ENCODE measurements around the gene COP1. TPM values are rescaled to one million over a fixed set of nuclear protein-coding genes. Genes with fewer than 3 reads are reported as not detected.
A peak's percentile ranks its signal among the peaks of the same experiment; 100 is the strongest.
"Not testable (repeated sequence)": the region's sequence is repeated elsewhere in the genome, so short reads cannot be mapped to it uniquely, and the experiment has no call there.

Gene COP1
- total and polyA plus RNA-seq, 8 donors = 12.3 to 33.1 (median 20.5) TPM

GRCh38 chr1:176022574-176022973 lies 184.5 kb downstream of the COP1 start:
- Histone ChIP-seq H3K4me3 (no peak overlapping the region), H3K36me3 (peaks cover 0 to 5% (median 0%) of the 10 kb centered on the region in 3 donors), H3K27me3 (no peaks in the 10 kb centered on the region), H3K9me3 (no peaks in the 10 kb centered on the region), H3K27ac (no peak overlapping the region), H3K4me1 (peaks cover 0 to 9% (median 0%) of the 10 kb centered on the region in 3 donors)
- FAIRE-seq = no peak
- intact Hi-C loops (cut with DNase I) = no loop called here
- no peak for DNase-seq
- TF ChIP-seq, protein P1, sequence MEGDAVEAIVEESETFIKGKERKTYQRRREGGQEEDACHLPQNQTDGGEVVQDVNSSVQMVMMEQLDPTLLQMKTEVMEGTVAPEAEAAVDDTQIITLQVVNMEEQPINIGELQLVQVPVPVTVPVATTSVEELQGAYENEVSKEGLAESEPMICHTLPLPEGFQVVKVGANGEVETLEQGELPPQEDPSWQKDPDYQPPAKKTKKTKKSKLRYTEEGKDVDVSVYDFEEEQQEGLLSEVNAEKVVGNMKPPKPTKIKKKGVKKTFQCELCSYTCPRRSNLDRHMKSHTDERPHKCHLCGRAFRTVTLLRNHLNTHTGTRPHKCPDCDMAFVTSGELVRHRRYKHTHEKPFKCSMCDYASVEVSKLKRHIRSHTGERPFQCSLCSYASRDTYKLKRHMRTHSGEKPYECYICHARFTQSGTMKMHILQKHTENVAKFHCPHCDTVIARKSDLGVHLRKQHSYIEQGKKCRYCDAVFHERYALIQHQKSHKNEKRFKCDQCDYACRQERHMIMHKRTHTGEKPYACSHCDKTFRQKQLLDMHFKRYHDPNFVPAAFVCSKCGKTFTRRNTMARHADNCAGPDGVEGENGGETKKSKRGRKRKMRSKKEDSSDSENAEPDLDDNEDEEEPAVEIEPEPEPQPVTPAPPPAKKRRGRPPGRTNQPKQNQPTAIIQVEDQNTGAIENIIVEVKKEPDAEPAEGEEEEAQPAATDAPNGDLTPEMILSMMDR (IDR thresholded peaks at IDR 0.05) = no peak
- ATAC-seq = no peak
- WGBS, 2 donors = 78 to 96% methylated on average over 3 of the region's 3 CpGs

- no peak overlapping the region for H3K4me3 ChIP-seq
- intact Hi-C loops (cut with DNase I) = no loop called here
- no peak overlapping the region for H3K27ac ChIP-seq
- DNase-seq (no peak), FAIRE-seq (no peak), ATAC-seq (no peak)
- no peaks in the 10 kb centered on the region for H3K9me3 ChIP-seq
- TF ChIP-seq, protein P1 (IDR thresholded peaks at IDR 0.05) = no peak
- H3K36me3 ChIP-seq = no peaks in the 10 kb centered on the region
- 92 to 97% methylated on average over 4 of the region's 4 CpGs for WGBS, 2 donors
- no peaks in the 10 kb centered on the region for H3K4me1 ChIP-seq
- no peaks in the 10 kb centered on the region for H3K27me3 ChIP-seq
Observed at GRCh38 chr1:176017722-176018121, 189.4 kb downstream of the COP1 start.

- ATAC-seq (no peak), FAIRE-seq (no peak), DNase-seq (no peak)
- no peak overlapping the region for H3K4me3 ChIP-seq
- H3K27ac ChIP-seq = no peak overlapping the region
- TF ChIP-seq, protein P1 (IDR thresholded peaks at IDR 0.05) = no peak
- no peaks in the 10 kb centered on the region for H3K27me3 ChIP-seq
- no peaks in the 10 kb centered on the region for H3K36me3 ChIP-seq
- WGBS, 2 donors = 94 to 96% methylated on average over 2 of the region's 2 CpGs
- H3K4me1 ChIP-seq = no peaks in the 10 kb centered on the region
- H3K9me3 ChIP-seq = no peaks in the 10 kb centered on the region
- intact Hi-C loops (cut with DNase I) = no loop called here
Observed at GRCh38 chr1:176009951-176010350, 197.1 kb downstream of the COP1 start.

DNA sequence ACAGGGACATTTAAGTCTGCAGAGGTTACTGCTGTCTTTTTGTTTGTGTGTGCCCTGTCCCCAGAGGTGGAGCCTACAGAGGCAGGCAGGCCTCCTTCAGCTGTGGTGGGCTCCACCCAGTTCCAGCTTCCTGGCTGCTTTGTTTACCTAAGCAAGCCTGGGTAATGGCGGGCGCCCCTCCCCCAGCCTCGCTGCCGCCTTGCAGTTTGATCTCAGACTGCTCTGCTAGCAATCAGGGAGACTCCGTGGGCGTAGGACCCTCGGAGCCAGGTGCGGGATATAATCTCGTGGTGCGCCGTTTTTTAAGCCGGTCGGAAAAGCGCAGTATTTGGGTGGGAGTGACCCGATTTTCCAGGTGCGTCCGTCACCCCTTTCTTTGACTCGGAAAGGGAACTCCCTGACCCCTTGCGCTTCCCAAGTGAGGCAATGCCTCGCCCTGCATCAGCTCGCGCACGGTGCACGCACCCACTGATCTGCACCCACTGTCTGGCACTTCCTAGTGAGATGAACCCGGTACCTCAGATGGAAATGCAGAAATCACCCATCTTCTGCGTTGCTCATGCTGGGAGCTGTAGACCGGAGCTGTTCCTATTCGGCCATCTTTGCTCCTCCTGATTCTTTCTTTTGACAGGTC lies 199.2 kb downstream of the COP1 start:
- intact Hi-C loops (cut with DNase I); H3K27ac ChIP-seq; H3K36me3 ChIP-seq; ATAC-seq; H3K27me3 ChIP-seq; H3K9me3 ChIP-seq; H3K4me3 ChIP-seq; H3K4me1 ChIP-seq; FAIRE-seq: not testable (repeated sequence)
- 98% methylated on average over 25 to 28 of the region's 28 CpGs for WGBS, 2 donors
- peak in 1 of 6 donors; percentile 16 for DNase-seq

GRCh38 chr1:175994660-175995059 lies 212.4 kb downstream of the COP1 start:
- H3K4me3 ChIP-seq; H3K27ac ChIP-seq; DNase-seq; H3K36me3 ChIP-seq; H3K9me3 ChIP-seq; FAIRE-seq; intact Hi-C loops (cut with DNase I); H3K27me3 ChIP-seq; H3K4me1 ChIP-seq; ATAC-seq: not testable (repeated sequence)
- WGBS, 2 donors = 100% methylated on average over 1 of the region's 1 CpG

GRCh38 chr1:175992825-175993224 lies 214.3 kb downstream of the COP1 start:
- FAIRE-seq; ATAC-seq; intact Hi-C loops (cut with DNase I); H3K9me3 ChIP-seq; H3K4me3 ChIP-seq; H3K4me1 ChIP-seq; H3K36me3 ChIP-seq; H3K27me3 ChIP-seq; H3K27ac ChIP-seq; DNase-seq: not testable (repeated sequence)
- WGBS, 2 donors = 93 to 97% methylated on average over 7 to 8 of the region's 8 CpGs

DNA sequence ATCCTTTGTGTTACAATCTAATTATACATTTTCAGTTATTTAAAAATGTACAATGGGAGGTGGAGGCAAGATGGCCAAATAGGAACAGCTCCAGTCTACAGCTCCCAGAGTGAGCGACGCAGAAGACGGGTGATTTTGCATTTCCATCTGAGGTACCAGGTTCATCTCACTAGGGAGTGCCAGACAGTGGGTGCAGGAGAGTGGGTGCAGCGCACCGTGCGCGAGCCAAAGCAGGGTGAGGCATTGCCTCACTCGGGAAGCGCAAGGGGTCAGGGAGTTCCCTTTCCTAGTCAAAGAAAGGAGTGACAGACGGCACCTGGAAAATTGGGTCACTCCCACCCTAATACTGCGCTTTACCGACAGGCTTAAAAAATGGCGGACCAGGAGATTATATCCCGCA lies 214.9 kb downstream of the COP1 start:
- H3K36me3 ChIP-seq; intact Hi-C loops (cut with DNase I); H3K4me3 ChIP-seq; H3K27me3 ChIP-seq; H3K27ac ChIP-seq; FAIRE-seq; DNase-seq; H3K4me1 ChIP-seq; ATAC-seq; H3K9me3 ChIP-seq: not testable (repeated sequence)
- WGBS, 2 donors = 89 to 92% methylated on average over 13 to 14 of the region's 14 CpGs
